OCI-LY7 (cell line): ENCODE results near the gene TBPL1. TPM values are rescaled to one million over a fixed set of nuclear protein-coding genes. Genes with fewer than 3 reads are reported as not detected.

Experiments
- BruUV-seq: library from RNA; stranded (reverse); fragments of 400-500 nt; replicated peaks from 2 replicates; lab custom pipeline; 2021; lab: Mats Ljungman, UMichigan
- CTCF ChIA-PET: fragments of 300-600 bp; sonication (Branson Sonifier 250); formaldehyde crosslinking; loops from one replicate; lab custom pipeline; 2022; ENCODE audit warnings: antibody characterized with exemption; ENCODE audit not compliant: unreplicated experiment; lab: Charles Lee
- POLR2A ChIA-PET: fragments of 300-600 bp; sonication (Branson Sonifier 250); formaldehyde crosslinking; loops from one replicate; lab custom pipeline; 2022; ENCODE audit warnings: antibody characterized with exemption; lab: Charles Lee
- DNase-seq: peaks from one replicate; pipeline ENCODE4 v3.0.0-alpha.2; 2015; ENCODE audit warnings: low spot score
- H2AFZ ChIP-seq: fragments of 200-600 bp; sonication (generic), shearing (Covaris generic); 2 replicates; pipeline ENCODE4 v1.6.1; 2014; ENCODE audit warnings: mild to moderate bottlenecking, antibody characterized with exemption, low read length, moderate library complexity
- H3K27ac ChIP-seq: fragments of 200-600 bp; sonication (generic); 2 replicates; pipeline ENCODE4 v1.5.1; 2014; ENCODE audit warnings: mixed run types, low read depth, mild to moderate bottlenecking, moderate library complexity, low read length, inconsistent platforms; ENCODE audit not compliant: poor library complexity, severe bottlenecking
- H3K36me3 ChIP-seq: fragments of 200-600 bp; sonication (generic); 2 replicates; pipeline ENCODE4 v1.6.1; 2014; ENCODE audit warnings: mild to moderate bottlenecking, antibody characterized with exemption, low read length, moderate library complexity, mixed read lengths; ENCODE audit not compliant: insufficient read depth
- H3K4me1 ChIP-seq: fragments of 200-600 bp; sonication (generic); 2 replicates; pipeline ENCODE4 v1.5.1; 2014; ENCODE audit warnings: mild to moderate bottlenecking, low read length; ENCODE audit not compliant: insufficient read depth, poor library complexity, severe bottlenecking
- H3K4me2 ChIP-seq: fragments of 200-600 bp; sonication (generic); 2 replicates; pipeline ENCODE4 v1.6.1; 2014; ENCODE audit warnings: mild to moderate bottlenecking, low read length
- H3K4me3 ChIP-seq: fragments of 200-600 bp; sonication (generic); 2 replicates; pipeline ENCODE4 v1.5.1; 2014; ENCODE audit warnings: mild to moderate bottlenecking, low read depth, low read length; ENCODE audit not compliant: poor library complexity, severe bottlenecking
- H3K79me2 ChIP-seq: fragments of 200-600 bp; sonication (generic); 2 replicates; pipeline ENCODE4 v1.6.1; 2016; ENCODE audit warnings: low read depth, mild to moderate bottlenecking, low read length, moderate library complexity, mixed read lengths; ENCODE audit not compliant: insufficient read depth
- H3K9me2 ChIP-seq: fragments of 200-600 bp; sonication (generic); 2 replicates; pipeline ENCODE4 v1.6.1; 2016; ENCODE audit warnings: mild to moderate bottlenecking, low read length, mixed read lengths; ENCODE audit not compliant: insufficient read depth
- H3K9me3 ChIP-seq: fragments of 200-600 bp; sonication (generic); 2 replicates; pipeline ENCODE4 v1.6.1; 2014; ENCODE audit warnings: mild to moderate bottlenecking, mixed run types, low read length, mixed read lengths
- H4K20me1 ChIP-seq: fragments of 200-600 bp; sonication (generic); 2 replicates; pipeline ENCODE4 v1.6.1; 2014; ENCODE audit warnings: mild to moderate bottlenecking, antibody characterized with exemption, low read length, moderate library complexity, mixed read lengths; ENCODE audit not compliant: insufficient read depth
- CTCF ChIP-seq: fragments of 200-600 bp; sonication (generic); conservative IDR thresholded peaks from 2 replicates; pipeline ENCODE4 v1.5.1; 2014; ENCODE audit warnings: mild to moderate bottlenecking, antibody characterized with exemption, low read length, moderate library complexity, mixed read lengths
- EZH2phosphoT487 ChIP-seq: fragments of 200-600 bp; sonication (generic); IDR thresholded peaks from 2 replicates; pipeline ENCODE4 v1.6.1; 2018; ENCODE audit warnings: low read depth, borderline replicate concordance, mild to moderate bottlenecking, mixed run types, antibody characterized with exemption, low read length, moderate library complexity, mixed read lengths
- intact Hi-C: fragments of 100-400 bp; cut with micrococcal nuclease; formaldehyde crosslinking; loops from one replicate; pipeline ENCODE4 v1.10.0; 2022; ENCODE audit not compliant: unreplicated experiment
- total RNA-seq, 2 experiments: library from RNA; depleted of rRNA in 1 of 2; stranded (reverse); fragments of >200 nt in 1 of 2; shearing (Covaris generic) in 1 of 2; gene quantifications; 2 replicates each; pipeline ENCODE4 v1.2.3, GENCODE V29; 2014 to 2022

The TBPL1 gene
- total RNA-seq, 2 experiments from 2014 or later: 27.8 to 47.7 TPM

- ChIA-PET CTCF (no interaction called here), POLR2A (no interaction called here)
- Histone ChIP-seq H3K4me3 (no peak overlapping the region), H3K4me1 (no peaks in the 10 kb centered on the region), H3K79me2 (no peaks in the 10 kb centered on the region), H4K20me1 (no peaks in the 10 kb centered on the region), H3K36me3 (no peaks in the 10 kb centered on the region), H2AFZ (no peak overlapping the region), H3K27ac (no peak overlapping the region), H3K9me2 (no peaks in the 10 kb centered on the region), H3K9me3 (no peaks in the 10 kb centered on the region), H3K4me2 (no peak overlapping the region)
- TF ChIP-seq EZH2phosphoT487 (no peak), CTCF (no peak)
- intact Hi-C loops: no loop called here
- no TSS peak for BruUV-seq
- no peak for DNase-seq
Observed at GRCh38 chr6:133995296-133995695, 42.3 kb downstream of the TBPL1 start.

- ChIA-PET POLR2A (interaction anchor here (1.0 to 1.4 kb wide), 2 partner anchors 23 to 51 kb away, joined by 3 to 4 read pairs; no protein-coding TSS in a partner anchor), CTCF (no interaction called here)
- Histone ChIP-seq H3K9me2 (no peaks in the 10 kb centered on the region), H3K4me2 (no peak overlapping the region), H2AFZ (no peak overlapping the region), H3K4me1 (no peaks in the 10 kb centered on the region), H3K27ac (no peak overlapping the region), H4K20me1 (no peaks in the 10 kb centered on the region), H3K4me3 (no peak overlapping the region), H3K79me2 (no peaks in the 10 kb centered on the region), H3K9me3 (no peaks in the 10 kb centered on the region), H3K36me3 (no peaks in the 10 kb centered on the region)
- BruUV-seq: no TSS peak
- intact Hi-C loops: no loop called here
- DNase-seq: no peak
- TF ChIP-seq CTCF (no peak), EZH2phosphoT487 (no peak)
Observed at GRCh38 chr6:133995758-133996157, 42.7 kb downstream of the TBPL1 start.

- Histone ChIP-seq H3K27ac (no peak overlapping the region), H3K36me3 (no peaks in the 10 kb centered on the region), H2AFZ (no peak overlapping the region), H3K4me2 (no peak overlapping the region), H3K79me2 (no peaks in the 10 kb centered on the region), H3K9me2 (no peaks in the 10 kb centered on the region), H3K9me3 (no peaks in the 10 kb centered on the region), H3K4me3 (no peak overlapping the region), H3K4me1 (no peaks in the 10 kb centered on the region), H4K20me1 (no peaks in the 10 kb centered on the region)
- CTCF ChIA-PET: no interaction called here
- POLR2A ChIA-PET: interaction anchor here (1.0 to 1.4 kb wide), 2 partner anchors 19 to 49 kb away, joined by 3 read pairs; no protein-coding TSS in a partner anchor
- intact Hi-C loops: no loop called here
- BruUV-seq: no TSS peak
- no peak for DNase-seq
- TF ChIP-seq CTCF: no peak
- no peak for TF ChIP-seq EZH2phosphoT487
Observed at GRCh38 chr6:133997267-133997666, 44.2 kb downstream of the TBPL1 start.
